HepG2 (cell line): Measurements from ENCODE around the gene CD7. TPM values are rescaled to one million over a fixed set of nuclear protein-coding genes. Genes with fewer than 3 reads are reported as not detected.

ENCODE experiments used
- FOXO1 ChIP-seq: sonication (generic); formaldehyde crosslinking; IDR thresholded peaks from 2 replicates; pipeline ENCODE4 v1.4.0; 2020; ENCODE audit warnings: missing genetic modification reagents
- HOXA7 ChIP-seq: sonication (generic); formaldehyde crosslinking; IDR thresholded peaks from 2 replicates; pipeline ENCODE4 v1.8.1; 2022; ENCODE audit warnings: mild to moderate bottlenecking, missing genetic modification reagents, moderate library complexity
- JDP2 ChIP-seq: sonication (generic); formaldehyde crosslinking; IDR thresholded peaks from 2 replicates; pipeline ENCODE4 v1.8.1; 2022; ENCODE audit warnings: missing genetic modification reagents, borderline replicate concordance
- KAT8 ChIP-seq: IDR thresholded peaks from 2 replicates; pipeline ENCODE4 v1.6.1; 2016; ENCODE audit warnings: missing genetic modification reagents, missing compliant biosample characterization
- MNT ChIP-seq: fragments of 450-650 bp; IDR thresholded peaks from 2 replicates; pipeline ENCODE4 v1.6.1; 2016
- NFE2 ChIP-seq: sonication (generic); formaldehyde crosslinking; IDR thresholded peaks from 2 replicates; pipeline ENCODE4 v1.4.0; 2020; ENCODE audit warnings: missing genetic modification reagents
- PAWR ChIP-seq: sonication (generic); formaldehyde crosslinking; IDR thresholded peaks from 2 replicates; pipeline ENCODE4 v1.4.0; 2020; ENCODE audit warnings: missing genetic modification reagents, mild to moderate bottlenecking, borderline replicate concordance
- RELA ChIP-seq: sonication (generic); formaldehyde crosslinking; IDR thresholded peaks from 2 replicates; pipeline ENCODE4 v1.4.0; 2020; ENCODE audit warnings: missing genetic modification reagents
- SPEN ChIP-seq: sonication (generic); formaldehyde crosslinking; IDR thresholded peaks from 2 replicates; pipeline ENCODE4 v1.5.1; 2020; ENCODE audit warnings: low read depth, mild to moderate bottlenecking, missing genetic modification reagents
- ZFP36L1 ChIP-seq: sonication (generic); formaldehyde crosslinking; IDR thresholded peaks from 2 replicates; pipeline ENCODE4 v1.8.0; 2022; ENCODE audit warnings: mild to moderate bottlenecking, missing genetic modification reagents, moderate library complexity
- ZNF263 ChIP-seq: sonication (generic); formaldehyde crosslinking; IDR thresholded peaks from 2 replicates; pipeline ENCODE4 v1.4.0; 2020; ENCODE audit warnings: missing genetic modification reagents
- ZNF30 ChIP-seq: sonication (generic); formaldehyde crosslinking; IDR thresholded peaks from 2 replicates; pipeline ENCODE4 v1.5.0; 2020; ENCODE audit warnings: mild to moderate bottlenecking, missing genetic modification reagents
- ZNF350 ChIP-seq: sonication (generic); formaldehyde crosslinking; IDR thresholded peaks from 2 replicates; pipeline ENCODE4 v1.4.0; 2020; ENCODE audit warnings: mild to moderate bottlenecking, low read depth, missing genetic modification reagents, borderline replicate concordance
- ZNF460 ChIP-seq: sonication (generic); formaldehyde crosslinking; IDR thresholded peaks from 2 replicates; pipeline ENCODE4 v1.5.1; 2020; ENCODE audit warnings: missing genetic modification reagents, mild to moderate bottlenecking, borderline replicate concordance
- ZNF746 ChIP-seq: sonication (generic); formaldehyde crosslinking; IDR thresholded peaks from 2 replicates; pipeline ENCODE4 v1.8.0; 2022; ENCODE audit warnings: mild to moderate bottlenecking, missing genetic modification reagents
- polyA plus RNA-seq, 8 experiments: library from polyadenylated mRNA; depleted of rRNA in 3 of 8; stranded (reverse) in 7 of 8; unstranded in 1 of 8; fragments of >200 nt; fragmentation: Illumina TruSeq in 4 of 8; extraction: Trizol in 4 of 8; gene quantifications; 2 replicates each; pipeline versions ENCODE4 v1.2.1 to v1.2.3, GENCODE V29; 2011 to 2016; ENCODE audit warnings: low read depth in 4 of 8, missing spikeins in 1 of 8, mixed read lengths in 1 of 8; ENCODE audit not compliant: insufficient read depth in 1 of 8
- total RNA-seq, 5 experiments: library from RNA; depleted of rRNA; stranded (reverse); fragments of >200 nt; fragmentation: Illumina TruSeq; extraction: Trizol; gene quantifications; 2 replicates each; pipeline ENCODE4 v1.2.3, GENCODE V29; 2016; ENCODE audit warnings: low read depth in 1 of 5
- TF ChIP-seq, protein P1 (sequence below): sonication (generic); formaldehyde crosslinking; IDR thresholded peaks from 2 replicates; pipeline ENCODE4 v1.8.1; 2022; ENCODE audit warnings: mild to moderate bottlenecking, missing genetic modification reagents
- TF ChIP-seq, protein P2 (sequence below): sonication (generic); formaldehyde crosslinking; IDR thresholded peaks from 2 replicates; pipeline ENCODE4 v1.8.0; 2022; ENCODE audit warnings: missing genetic modification reagents, mild to moderate bottlenecking, inconsistent platforms, borderline replicate concordance
- TF ChIP-seq, protein P3 (sequence below): sonication (generic); formaldehyde crosslinking; IDR thresholded peaks from 2 replicates; pipeline ENCODE4 v1.4.0; 2020; ENCODE audit warnings: missing genetic modification reagents

CD7 gene
- total and polyA plus RNA-seq, 2 of the 13 experiments (the other 11 are each of a cell fraction or from before 2014, with no cell fraction given): 67.6 to 76.4 TPM

- TF ChIP-seq, protein P1, sequence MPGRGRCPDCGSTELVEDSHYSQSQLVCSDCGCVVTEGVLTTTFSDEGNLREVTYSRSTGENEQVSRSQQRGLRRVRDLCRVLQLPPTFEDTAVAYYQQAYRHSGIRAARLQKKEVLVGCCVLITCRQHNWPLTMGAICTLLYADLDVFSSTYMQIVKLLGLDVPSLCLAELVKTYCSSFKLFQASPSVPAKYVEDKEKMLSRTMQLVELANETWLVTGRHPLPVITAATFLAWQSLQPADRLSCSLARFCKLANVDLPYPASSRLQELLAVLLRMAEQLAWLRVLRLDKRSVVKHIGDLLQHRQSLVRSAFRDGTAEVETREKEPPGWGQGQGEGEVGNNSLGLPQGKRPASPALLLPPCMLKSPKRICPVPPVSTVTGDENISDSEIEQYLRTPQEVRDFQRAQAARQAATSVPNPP (CRISPR knock-in tag): no peak
- TF ChIP-seq, protein P2, sequence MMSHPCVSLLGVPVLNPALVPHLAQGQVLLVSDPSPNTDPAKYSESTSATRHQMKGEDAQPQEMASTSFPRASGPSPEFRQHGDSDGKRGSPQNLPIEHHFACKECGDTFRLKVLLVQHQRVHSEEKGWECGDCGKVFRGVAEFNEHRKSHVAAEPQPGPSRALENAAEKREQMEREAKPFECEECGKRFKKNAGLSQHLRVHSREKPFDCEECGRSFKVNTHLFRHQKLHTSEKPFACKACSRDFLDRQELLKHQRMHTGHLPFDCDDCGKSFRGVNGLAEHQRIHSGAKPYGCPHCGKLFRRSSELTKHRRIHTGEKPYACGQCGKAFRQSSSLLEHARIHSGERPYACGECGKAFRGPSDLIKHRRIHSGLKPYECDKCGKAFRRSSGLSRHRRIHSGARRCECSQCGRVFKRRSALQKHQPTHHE (CRISPR knock-in tag): peak; percentile 44; the same call in 1 of the 2 replicates
- TF ChIP-seq ZNF30: 0 out of 2 replicates have a peak, but pooled peaks have one; percentile 49
- TF ChIP-seq ZNF746 (CRISPR knock-in tag): no peak; the same call in none of the 2 replicates
- peak; percentile 74 for TF ChIP-seq MNT
- TF ChIP-seq PAWR (CRISPR knock-in tag): peak; percentile 88; the same call in 1 of the 2 replicates
- TF ChIP-seq, protein P3, sequence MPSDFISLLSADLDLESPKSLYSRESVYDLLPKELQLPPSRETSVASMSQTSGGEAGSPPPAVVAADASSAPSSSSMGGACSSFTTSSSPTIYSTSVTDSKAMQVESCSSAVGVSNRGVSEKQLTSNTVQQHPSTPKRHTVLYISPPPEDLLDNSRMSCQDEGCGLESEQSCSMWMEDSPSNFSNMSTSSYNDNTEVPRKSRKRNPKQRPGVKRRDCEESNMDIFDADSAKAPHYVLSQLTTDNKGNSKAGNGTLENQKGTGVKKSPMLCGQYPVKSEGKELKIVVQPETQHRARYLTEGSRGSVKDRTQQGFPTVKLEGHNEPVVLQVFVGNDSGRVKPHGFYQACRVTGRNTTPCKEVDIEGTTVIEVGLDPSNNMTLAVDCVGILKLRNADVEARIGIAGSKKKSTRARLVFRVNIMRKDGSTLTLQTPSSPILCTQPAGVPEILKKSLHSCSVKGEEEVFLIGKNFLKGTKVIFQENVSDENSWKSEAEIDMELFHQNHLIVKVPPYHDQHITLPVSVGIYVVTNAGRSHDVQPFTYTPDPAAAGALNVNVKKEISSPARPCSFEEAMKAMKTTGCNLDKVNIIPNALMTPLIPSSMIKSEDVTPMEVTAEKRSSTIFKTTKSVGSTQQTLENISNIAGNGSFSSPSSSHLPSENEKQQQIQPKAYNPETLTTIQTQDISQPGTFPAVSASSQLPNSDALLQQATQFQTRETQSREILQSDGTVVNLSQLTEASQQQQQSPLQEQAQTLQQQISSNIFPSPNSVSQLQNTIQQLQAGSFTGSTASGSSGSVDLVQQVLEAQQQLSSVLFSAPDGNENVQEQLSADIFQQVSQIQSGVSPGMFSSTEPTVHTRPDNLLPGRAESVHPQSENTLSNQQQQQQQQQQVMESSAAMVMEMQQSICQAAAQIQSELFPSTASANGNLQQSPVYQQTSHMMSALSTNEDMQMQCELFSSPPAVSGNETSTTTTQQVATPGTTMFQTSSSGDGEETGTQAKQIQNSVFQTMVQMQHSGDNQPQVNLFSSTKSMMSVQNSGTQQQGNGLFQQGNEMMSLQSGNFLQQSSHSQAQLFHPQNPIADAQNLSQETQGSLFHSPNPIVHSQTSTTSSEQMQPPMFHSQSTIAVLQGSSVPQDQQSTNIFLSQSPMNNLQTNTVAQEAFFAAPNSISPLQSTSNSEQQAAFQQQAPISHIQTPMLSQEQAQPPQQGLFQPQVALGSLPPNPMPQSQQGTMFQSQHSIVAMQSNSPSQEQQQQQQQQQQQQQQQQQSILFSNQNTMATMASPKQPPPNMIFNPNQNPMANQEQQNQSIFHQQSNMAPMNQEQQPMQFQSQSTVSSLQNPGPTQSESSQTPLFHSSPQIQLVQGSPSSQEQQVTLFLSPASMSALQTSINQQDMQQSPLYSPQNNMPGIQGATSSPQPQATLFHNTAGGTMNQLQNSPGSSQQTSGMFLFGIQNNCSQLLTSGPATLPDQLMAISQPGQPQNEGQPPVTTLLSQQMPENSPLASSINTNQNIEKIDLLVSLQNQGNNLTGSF (CRISPR knock-in tag): no peak
- no peak for TF ChIP-seq NFE2
- no peak; the same call in 1 of the 2 replicates for TF ChIP-seq KAT8 (CRISPR knock-in tag)
- no peak for TF ChIP-seq ZNF460
- TF ChIP-seq HOXA7: no peak
- TF ChIP-seq ZFP36L1 (CRISPR knock-in tag): peak; percentile 83; the same call in 1 of the 2 replicates
- no peak for TF ChIP-seq JDP2
- peak; percentile 64; the same call in 1 of the 2 replicates for TF ChIP-seq SPEN (CRISPR knock-in tag)
- TF ChIP-seq RELA (CRISPR knock-in tag): no peak; the same call in 1 of the 2 replicates
- TF ChIP-seq ZNF350 (CRISPR knock-in tag): peak; percentile 52; the same call in 1 of the 2 replicates
- peak; percentile 48; the same call in 1 of the 2 replicates for TF ChIP-seq ZNF263 (CRISPR knock-in tag)
- TF ChIP-seq FOXO1 (CRISPR knock-in tag): peak; percentile 59
Observed at GRCh38 chr17:82325286-82326180, 8.1 kb upstream of the CD7 start (continued).
